Measurements from ENCODE around the gene GRIK4.

Gene GRIK4

DNA sequence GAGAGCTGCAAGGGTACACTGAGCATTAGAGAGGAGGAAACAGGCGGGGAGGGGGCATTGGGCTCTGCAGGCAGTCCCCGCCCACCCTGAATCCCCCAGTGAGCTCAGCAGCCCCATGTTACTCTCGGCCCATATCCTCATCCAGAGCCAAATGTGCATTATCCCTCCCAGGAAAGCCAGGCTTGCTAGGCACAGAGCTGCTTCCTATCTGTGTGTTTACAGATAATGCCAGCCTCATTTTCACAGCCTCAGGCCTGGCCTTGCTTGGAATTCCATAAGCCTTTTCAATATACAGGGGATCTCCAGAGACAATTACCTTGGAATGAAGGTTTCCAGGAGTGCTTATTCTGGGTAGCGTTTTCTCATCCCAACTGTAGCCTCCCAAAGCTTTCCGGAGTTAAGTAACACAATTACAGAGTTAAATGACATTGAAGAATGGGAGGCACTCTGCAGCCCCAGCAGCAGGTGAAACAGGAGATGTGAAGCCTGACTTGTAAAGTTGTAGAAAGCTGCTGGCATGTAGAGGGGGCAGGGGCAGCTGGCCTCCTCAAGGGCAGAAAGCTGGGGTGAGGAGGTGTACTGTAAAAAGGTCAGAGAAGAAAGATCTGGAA lies 420.9 kb downstream of the GRIK4 start:
- no peak for DNase-seq (ENCODE audit: low read depth in 2 of 2)
- no peak for TF ChIP-seq CTCF (IDR thresholded peaks at IDR 0.05; ENCODE audit: low read depth, low read length)
- no peak overlapping the region for H3K4me3 ChIP-seq (replicated peaks in 1 of 2; ENCODE audit: low read depth in 2 of 2, low read length in 2 of 2)

- no peak overlapping the region for H3K4me3 ChIP-seq (replicated peaks in 1 of 2; ENCODE audit: low read depth in 2 of 2, low read length in 2 of 2)
- TF ChIP-seq CTCF (IDR thresholded peaks at IDR 0.05; ENCODE audit: low read depth, low read length), result no peak
- DNase-seq (ENCODE audit: low read depth in 2 of 2), result no peak
Measured at GRCh38 chr11:120936356-120936755, 424.8 kb downstream of the GRIK4 start.

- no peak overlapping the region for H3K4me3 ChIP-seq (replicated peaks in 1 of 2; ENCODE audit: low read depth in 2 of 2, low read length in 2 of 2)
- TF ChIP-seq CTCF (IDR thresholded peaks at IDR 0.05; ENCODE audit: low read depth, low read length), result no peak
- no peak for DNase-seq (ENCODE audit: low read depth in 2 of 2)
Measured at GRCh38 chr11:120937501-120937900, 426.0 kb downstream of the GRIK4 start.

DNA sequence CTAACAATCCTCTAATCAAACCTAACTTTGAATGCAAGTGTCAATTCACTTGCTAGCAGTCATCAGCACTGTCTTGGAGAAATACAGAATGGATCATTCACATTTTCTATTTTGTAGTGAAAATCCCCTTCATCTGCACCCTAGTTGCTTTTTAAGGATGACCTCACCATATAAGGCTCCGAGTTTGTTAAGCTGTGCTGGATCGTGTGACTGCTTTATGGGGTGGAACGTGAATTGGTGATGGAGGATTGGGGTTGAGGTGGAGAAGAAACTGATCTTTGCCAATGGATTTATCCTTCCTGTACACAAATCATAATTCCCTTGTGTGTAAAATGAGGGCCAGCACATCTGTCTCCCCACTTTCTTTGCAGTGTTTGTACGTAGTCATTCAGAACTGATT lies 426.7 kb downstream of the GRIK4 start:
- no peak for TF ChIP-seq CTCF (IDR thresholded peaks at IDR 0.05; ENCODE audit: low read depth, low read length)
- no peak for DNase-seq (ENCODE audit: low read depth in 2 of 2)
- H3K4me3 ChIP-seq (replicated peaks in 1 of 2; ENCODE audit: low read depth in 2 of 2, low read length in 2 of 2), result no peak overlapping the region

- no peak for TF ChIP-seq CTCF (IDR thresholded peaks at IDR 0.05; ENCODE audit: low read depth, low read length)
Measured at GRCh38 chr11:120940160-120940848, 428.8 kb downstream of the GRIK4 start.

GRCh38 chr11:120941000-120941399 lies 429.5 kb downstream of the GRIK4 start:
- H3K4me3 ChIP-seq (replicated peaks in 1 of 2; ENCODE audit: low read depth in 2 of 2, low read length in 2 of 2), result no peak overlapping the region
- DNase-seq (ENCODE audit: low read depth in 2 of 2), result no peak
- TF ChIP-seq CTCF (IDR thresholded peaks at IDR 0.05; ENCODE audit: low read depth, low read length), result no peak

More at GRCh38 chr11:120940160-120940848, 428.8 kb downstream of the GRIK4 start:
- H3K4me3 ChIP-seq (replicated peaks in 1 of 2; ENCODE audit: low read depth in 2 of 2, low read length in 2 of 2), result no peak overlapping the region
- DNase-seq (ENCODE audit: low read depth in 2 of 2), result no peak

All from cardiac fibroblast (primary cell).